HG02588 (cell line): ENCODE data around the gene D2HGDH.
"Not testable (repeated sequence)": the region's sequence is repeated elsewhere in the genome, so short reads cannot be mapped to it uniquely, and the experiment has no call there.

Experiments used
- ATAC-seq: cut with Tn5 transposase; IDR thresholded peaks from one replicate; pipeline ENCODE4 v1.9.1; 2021; ENCODE audit warnings: mild to moderate bottlenecking, moderate library complexity; ENCODE audit not compliant: unreplicated experiment

The D2HGDH gene

GRCh38 chr2:241768251-241768711 lies 33.9 kb downstream of the D2HGDH start:
- ATAC-seq, result no peak

DNA sequence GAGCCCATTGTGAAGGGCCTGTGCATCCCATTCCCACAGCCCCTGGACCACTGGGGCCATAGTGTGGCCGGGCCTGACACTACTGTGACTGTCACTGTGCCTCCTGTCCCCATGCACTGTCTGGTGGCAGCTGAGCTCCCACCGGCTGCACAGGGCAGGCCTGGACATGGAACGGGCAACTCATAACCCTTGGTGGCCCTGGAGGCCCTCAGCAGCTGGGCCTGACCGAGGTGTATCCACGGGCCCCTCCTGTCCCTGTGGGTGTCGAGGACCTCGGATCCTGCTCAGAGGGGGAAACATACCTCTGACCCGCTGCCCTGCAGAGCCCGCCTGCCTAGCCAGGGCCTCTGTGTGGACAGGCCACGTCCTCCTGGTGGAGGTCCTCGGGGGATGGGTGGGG lies 34.4 kb downstream of the D2HGDH start:
- no peak for ATAC-seq

GRCh38 chr2:241769819-241770184 lies 35.4 kb downstream of the D2HGDH start:
- ATAC-seq, result no peak

- ATAC-seq, result no peak
These were observed 35.9 kb downstream of the D2HGDH start for GRCh38 chr2:241770185-241770935.

GRCh38 chr2:241770936-241771285 lies 36.5 kb downstream of the D2HGDH start:
- no peak for ATAC-seq

DNA sequence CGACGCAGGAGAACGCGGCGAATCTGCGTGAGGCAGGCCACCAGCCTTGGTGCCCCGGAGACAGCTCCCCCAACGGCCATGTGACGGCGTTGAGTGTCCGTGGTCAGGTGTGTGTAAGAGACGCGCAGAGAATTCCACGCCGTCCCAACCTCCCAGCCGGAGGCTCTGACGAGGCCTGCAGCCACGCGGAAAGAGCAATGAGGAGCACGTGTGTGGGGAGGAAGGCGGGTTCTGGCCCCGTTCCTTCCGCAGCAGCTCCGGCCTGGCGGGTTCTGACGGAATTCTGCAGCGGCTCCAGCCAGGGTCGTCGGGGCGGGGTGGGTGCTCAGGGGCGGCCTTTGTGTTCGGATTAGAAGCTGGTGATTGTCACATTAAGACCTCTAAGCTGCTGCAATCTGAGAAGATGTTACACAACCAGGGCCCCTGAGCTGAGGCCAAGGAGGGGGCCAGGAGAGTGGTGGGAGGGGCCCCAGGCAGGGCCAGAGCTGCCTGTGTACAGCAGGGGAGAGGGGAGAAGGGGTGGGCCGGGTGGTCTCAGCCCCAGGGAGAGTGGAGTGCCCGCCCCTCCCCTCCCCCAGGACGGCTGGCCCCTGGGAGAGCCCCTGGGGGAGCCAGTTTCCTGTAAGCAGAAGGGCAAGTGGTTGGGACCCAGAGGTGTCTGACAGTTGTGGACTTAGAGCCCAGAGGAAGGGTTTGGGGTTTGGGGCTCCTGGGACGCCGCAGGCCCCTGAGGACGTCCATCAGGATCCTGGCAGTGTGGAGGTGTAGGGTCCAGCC lies 37.0 kb downstream of the D2HGDH start:
- ATAC-seq, result no peak

- no peak for ATAC-seq
These were observed 37.7 kb downstream of the D2HGDH start for GRCh38 chr2:241772063-241772499.

GRCh38 chr2:241773511-241774418 lies 39.3 kb downstream of the D2HGDH start:
- ATAC-seq, result no peak

DNA sequence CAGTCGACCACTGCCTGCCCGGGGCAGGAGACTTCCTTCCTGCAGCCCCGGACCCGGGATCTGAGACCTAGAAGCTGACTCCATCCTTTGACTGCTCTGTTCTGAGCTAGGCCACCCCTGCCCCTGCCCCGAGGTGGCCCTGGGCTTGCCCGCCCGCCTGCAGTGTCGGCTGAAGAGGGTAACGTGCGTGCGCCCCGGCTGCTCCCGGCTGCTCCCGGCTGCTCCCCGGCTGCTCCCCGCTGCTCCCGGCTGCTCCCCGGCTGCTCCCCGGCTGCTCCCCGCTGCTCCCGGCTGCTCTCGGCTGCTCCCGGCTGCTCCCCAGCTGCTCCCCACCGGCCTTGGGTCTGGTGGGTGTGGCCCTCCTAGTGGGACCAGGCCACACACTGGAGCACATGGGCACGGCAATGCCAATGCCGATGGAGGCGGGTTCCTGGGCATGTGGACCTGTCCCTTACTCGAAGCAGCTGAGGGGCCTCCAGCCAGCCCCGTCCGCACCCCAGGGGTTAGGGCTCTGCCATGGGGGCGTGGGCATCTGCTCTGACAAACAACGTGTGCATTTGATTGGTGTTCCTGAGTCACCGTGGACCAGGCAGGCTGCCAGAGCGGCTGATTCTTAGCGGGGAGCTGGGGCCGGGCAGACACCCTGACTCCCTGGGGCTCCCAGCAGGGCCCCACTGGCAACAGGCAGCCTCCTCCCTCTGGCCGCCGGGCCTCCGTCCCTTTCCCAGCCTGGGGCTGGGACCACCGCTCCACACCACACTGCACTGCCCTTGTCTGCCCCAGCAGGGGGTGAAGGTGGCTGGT lies 40.2 kb downstream of the D2HGDH start:
- ATAC-seq, result no peak

GRCh38 chr2:241775223-241776177 lies 41.1 kb downstream of the D2HGDH start:
- no peak for ATAC-seq

- no peak for ATAC-seq
These were observed 42.1 kb downstream of the D2HGDH start, which contains the start of gene GAL3ST2 for GRCh38 chr2:241776336-241777169. Gene GAL3ST2 (plus strand): TSS chr2:241776822. CDS start chr2:241776956, 134 bp downstream.

DNA sequence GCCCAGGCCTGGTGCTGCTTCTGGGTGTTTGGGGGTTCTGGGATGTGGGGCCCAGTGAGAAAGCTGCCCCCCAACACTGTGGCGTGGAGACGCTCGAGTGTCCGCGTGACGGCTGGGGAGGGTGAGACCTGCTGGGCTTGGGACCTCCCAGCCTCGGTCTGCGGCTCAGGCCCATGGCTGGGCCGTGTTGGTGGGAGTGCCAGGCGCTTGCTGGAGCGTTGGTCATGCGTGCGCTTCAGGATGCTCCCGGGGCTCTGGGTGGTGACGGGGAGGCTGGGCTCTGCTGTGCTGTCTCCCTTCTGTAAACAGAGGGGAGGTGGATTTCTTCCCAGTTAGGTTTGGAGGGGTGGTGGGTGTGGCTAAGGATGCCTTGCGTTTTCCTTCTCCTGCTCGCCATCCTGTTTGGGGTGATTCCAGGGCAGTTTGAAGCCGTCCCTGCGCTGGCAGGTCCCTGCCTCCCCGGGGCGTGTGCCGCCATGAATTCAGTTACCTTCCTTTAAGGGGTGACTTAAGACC lies 42.8 kb downstream of the D2HGDH start:
- no peak for ATAC-seq

DNA sequence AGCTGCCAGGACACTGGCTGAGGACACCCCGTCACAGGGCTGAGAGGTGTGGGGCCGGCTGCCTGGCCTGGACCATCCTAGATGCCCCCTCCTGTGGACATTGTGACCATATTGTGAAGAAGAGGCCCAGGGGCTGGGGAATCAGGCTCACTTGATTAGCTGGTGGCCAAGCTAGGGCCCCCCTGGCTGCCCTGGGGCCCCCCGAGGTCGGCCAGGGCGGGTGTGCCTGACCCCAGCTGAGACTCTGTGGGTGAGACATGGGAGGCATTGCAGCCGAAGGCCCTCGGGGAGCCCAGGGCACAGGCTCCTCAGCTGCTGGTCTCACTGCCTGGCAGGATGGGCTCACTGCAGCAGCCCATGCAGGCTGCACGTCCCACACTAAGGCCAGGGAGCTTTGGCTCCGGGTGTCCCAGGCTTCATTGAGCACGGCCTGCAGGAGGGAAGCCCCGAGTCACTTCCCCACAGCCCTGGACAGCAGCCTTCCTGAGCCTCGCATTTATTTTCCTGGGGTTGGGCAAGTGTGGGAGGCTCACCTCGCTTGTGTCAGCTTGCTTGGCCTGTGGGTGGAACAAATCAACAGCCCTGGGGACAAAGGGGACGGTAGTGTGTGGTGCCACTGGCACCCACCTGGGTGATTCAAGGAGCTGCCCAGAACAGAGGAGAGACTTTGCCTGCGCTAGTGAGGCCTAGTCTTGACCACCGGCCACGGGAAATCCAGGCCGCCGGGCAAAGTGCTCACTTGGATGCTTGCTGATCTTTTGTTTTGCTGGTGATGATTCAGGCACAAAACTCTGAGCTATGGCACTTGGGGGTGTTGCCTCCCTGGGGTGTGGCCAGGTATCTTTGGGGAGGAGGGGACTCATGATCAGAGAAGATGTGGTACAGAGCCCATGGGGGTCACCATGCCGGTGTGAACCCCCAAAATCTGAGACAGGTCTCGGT lies 43.5 kb downstream of the D2HGDH start:
- no peak for ATAC-seq

DNA sequence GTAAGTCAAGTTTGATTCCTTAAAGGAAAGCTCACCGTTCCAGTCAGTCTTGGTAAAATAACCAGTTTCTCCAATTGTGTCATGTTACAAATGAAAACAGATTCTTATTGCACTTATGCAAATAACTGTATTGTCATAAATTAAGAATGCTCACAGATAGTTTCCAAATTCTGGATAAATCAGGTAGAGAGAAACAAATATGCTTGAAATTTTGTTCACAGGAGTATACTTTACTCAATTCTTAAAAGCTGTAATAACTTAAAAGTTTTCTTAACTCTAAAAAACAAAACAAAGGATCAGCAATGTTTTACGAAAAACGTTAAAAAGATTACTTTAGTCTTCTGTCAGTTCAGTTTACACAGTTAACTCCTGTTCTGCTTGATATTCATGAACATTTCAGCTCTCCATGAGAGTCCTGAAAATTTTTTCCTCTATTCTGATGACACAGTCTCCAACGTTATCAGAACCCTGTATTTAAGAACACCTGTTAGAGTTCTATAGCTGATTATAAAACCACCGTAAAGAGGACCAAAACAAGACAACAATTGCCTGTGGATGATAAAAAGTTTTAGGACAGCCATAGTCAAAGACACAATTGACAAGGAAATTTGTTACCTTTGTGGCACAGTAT lies 46.6 kb downstream of the D2HGDH start:
- ATAC-seq, result no peak

DNA sequence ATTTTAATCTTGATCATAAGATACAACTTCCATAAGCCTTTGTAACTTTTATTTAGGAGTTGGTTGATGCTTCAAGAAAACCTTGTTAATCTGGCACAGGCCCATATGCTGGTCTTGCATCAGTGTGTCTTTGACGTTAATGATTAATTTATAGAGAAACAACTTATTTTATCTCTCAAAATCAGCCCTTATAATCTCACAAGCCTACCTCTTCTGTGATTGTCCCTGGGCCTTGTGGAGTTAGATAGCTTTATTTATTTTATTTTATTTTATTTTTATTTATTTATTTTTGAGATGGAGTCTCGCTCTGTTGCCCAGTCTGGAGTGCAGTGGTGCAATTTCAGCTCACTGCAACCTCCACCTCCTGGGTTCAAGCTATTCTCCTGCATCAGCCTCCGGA lies 47.6 kb downstream of the D2HGDH start:
- ATAC-seq, result not testable (repeated sequence)

DNA sequence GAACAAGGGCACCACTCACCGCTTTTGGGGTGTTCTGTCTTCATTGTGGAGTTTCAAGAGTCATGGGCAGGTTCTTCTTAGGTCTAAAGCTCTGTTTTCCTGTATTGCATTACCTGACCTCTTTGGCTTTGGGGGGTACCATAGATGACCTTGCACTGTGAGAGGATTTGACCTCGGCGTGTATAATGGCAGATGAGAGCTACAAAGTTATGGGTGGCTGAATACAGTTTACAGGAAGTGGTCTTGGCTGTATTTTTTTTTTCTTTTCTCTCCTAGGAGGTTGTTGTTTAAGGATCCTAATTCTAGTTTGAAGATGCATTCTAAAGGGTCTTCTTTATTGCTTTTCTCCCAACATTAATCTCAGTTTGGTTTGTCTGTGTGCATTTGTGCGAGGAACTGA lies 53.7 kb downstream of the D2HGDH start:
- no peak for ATAC-seq

DNA sequence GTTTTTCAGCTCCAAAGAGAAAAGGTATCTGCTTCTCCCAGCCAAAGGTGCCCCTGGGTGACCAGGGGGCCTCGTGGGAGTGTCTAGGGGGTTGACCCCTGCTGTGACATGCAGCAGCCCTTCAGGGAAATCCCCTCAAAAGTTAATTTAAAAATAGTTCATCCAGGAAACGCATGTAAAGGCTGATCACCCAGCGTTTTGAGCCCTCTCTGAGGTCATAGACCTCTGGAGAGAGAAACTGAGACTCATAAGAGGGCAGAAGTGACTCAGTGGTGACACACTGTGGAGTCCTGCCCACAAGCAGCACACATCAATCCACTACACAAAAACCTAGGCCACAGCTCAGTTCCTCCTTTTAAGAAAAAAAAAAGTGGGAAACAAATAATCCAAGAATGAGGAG lies 54.1 kb downstream of the D2HGDH start:
- no peak for ATAC-seq
